GM10266 (cell line): ENCODE measurements around the gene ABHD6.
"Not testable (repeated sequence)": the region's sequence is repeated elsewhere in the genome, so short reads cannot be mapped to it uniquely, and the experiment has no call there.

Experiments
- DNase-seq: peaks from one replicate; pipeline ENCODE4 v3.0.0; 2012; ENCODE audit errors: extremely low spot score
- CTCF ChIP-seq: IDR thresholded peaks from 2 replicates; pipeline ENCODE4 v1.5.1; 2012; ENCODE audit warnings: mild to moderate bottlenecking, low read depth; ENCODE audit not compliant: control insufficient read depth, insufficient read depth; ENCODE audit errors: missing control alignments

Gene ABHD6

GRCh38 chr3:58334013-58334321 lies 96.4 kb downstream of the ABHD6 start:
- no peak for TF ChIP-seq CTCF
- no peak for DNase-seq

- no peak for DNase-seq
- TF ChIP-seq CTCF, result no peak
Measured at GRCh38 chr3:58334506-58334884, 96.9 kb downstream of the ABHD6 start.

DNA sequence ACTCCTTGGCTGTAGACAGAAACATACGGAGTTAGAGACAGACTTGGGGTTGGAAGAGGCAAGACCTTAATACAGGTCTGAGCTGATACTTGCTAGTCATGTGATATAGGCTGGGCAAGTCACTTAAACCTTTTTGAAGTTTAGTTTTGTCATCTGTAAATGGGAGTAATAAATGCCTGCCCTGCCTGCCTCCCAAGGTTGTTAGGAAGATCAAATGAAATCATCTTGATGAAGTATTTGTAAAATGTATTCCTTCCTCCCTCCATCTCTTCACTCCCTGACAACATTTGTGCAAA lies 98.0 kb downstream of the ABHD6 start:
- no peak for DNase-seq
- no peak for TF ChIP-seq CTCF

- DNase-seq, result no peak
- no peak for TF ChIP-seq CTCF
Measured at GRCh38 chr3:58336135-58336882, 98.7 kb downstream of the ABHD6 start.

DNA sequence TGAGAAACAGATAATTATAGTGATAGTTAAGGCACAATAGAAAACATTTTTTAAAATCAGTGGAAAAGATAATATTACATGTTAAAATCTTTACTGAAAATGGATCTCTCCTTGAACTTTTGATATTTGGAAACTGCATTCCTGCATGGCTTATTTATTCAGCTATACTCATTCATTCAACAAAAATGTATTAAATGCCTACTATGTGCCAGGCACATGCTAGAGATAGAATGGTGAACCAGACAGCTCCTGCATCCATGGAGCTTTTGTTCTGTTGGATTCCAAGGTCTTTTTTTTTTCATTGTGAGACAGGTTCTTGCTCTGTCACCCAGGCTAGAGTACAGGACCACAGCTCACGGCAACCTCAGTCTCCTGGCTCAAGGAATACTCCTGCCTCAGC lies 99.6 kb downstream of the ABHD6 start:
- DNase-seq, result no peak
- TF ChIP-seq CTCF, result no peak

DNA sequence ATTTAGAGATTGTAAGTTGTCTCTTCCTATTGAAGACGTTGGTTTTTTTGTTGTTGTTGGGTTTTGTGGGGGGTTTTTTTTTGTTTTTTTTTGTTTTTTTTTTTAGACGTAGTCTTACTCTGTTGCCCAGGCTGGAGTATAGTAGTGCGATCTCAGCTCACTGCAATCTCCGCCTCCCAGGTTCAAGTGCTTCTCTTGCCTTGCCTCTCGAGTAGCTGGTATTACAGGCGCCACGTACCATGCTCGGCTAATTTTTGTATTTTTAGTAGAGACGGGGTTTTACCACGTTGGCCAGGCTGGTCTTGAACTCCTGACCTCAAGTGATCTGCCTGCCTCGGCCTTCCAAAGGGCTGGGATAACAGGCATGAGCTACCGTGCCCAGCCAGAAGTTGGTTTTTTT lies 101.6 kb downstream of the ABHD6 start:
- DNase-seq, result not testable (repeated sequence)

GRCh38 chr3:58340594-58341244 lies 103.1 kb downstream of the ABHD6 start:
- no peak for DNase-seq
- TF ChIP-seq CTCF, result no peak

DNA sequence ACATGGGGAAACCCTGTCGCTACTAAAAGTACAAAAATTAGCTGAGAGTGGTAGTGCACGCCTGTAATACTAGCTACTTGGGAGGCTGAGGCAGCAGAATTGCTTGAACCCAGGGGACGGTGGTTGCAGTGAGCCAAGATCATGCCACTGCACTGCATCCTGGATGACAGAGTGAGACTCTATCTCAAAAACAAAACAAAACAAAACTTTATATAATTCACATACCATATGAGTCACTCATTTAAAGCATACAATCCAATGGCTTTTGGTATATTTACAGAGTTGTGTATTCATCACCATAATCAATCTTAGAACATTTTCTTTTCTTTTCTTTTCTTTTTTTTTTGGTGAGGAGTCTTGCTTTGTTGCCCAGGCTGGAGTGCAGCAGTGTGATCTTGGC lies 103.8 kb downstream of the ABHD6 start:
- DNase-seq, result no peak
- no peak for TF ChIP-seq CTCF
